EH (cell line): ENCODE measurements around the gene SAG.
A peak's percentile ranks its signal among the peaks of the same experiment; 100 is the strongest.

Experiments
- DNase-seq: peaks from one replicate; pipeline ENCODE4 v3.0.0-alpha.2; 2015; ENCODE audit warnings: low read depth

The SAG gene

DNA sequence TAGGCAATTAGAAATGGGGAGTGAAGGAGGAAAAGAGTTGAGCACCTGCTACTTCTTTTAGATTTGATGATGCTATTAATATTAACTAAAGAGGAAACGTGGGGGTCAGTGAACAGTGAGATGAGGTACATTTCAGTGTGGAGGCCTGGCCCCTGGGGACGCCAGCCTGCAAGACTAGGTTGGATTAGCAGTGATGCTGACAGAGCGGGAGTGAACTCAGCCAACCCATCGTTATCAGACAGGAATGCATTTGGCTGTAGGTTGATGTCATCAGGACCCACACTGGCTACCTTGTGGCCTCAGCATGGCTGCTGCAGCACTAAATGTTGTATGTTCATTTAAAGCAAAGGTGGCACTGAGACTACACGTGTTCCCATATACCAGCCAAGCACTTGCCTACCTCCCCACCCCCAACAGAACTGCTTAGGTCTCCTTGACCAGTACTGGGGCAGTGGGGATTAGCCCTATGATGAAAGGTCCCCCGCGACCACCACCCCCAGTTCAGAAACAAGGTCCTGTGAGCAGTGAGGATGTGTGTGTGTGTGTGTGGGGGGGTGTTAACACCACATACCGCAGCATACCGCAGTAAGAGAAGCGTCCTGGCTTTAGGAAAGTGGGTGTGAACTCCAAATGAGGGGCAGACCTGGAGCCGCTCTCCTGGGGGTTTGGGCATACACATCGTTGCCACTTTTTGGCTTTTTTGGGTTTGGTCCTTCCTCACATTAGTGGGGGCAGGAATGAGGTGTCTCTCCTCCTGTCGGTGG, 72.7 kb downstream of the SAG start:
- no peak for DNase-seq

DNA sequence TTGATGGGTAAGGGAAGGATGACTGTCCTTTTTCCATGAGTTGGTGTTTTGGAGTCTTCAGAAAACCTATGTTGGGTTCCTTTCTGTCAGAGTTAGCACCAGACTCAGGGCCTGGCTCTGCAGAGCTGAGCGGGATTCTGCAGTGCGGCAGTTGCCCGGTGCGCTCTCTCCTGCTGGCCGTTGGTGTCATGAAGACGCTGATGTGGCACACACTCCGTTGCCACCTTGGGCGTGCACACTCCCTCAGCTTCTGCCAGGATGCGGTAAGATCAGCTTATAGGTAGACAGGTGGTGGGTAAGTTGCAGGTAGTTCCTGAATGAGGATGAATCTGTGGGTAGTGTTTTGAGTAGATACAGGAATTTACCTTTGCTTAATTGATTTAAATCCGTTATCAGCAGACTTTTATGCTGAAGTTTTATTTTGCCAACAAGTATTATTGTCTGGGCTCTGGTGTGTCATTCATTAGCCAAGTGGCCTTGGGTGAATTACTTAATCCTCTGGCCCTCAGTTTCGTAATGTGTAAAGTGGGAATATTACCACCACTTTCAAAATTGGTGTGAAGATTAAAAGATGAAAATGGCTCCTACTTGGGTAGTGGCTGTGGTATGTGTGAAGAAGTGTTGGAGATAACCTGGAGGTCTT, 73.5 kb downstream of the SAG start:
- DNase-seq = no peak

DNA sequence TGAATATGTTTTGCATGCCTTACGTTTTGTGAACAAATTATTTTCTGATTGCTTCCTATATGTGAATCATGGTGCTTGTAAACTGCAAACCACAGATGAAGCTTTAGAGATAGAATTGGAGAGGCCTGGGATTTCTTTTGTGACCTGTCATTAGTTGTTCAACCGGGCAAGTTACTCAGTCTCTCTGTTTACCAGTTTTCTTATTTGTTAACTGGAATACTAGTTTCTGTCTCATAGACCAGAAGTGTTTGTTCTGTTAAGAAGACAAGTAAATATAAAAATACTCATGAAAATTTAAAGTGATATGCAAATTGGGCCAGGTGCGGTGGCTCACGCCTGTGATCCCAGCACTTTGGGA, 74.0 kb downstream of the SAG start:
- DNase-seq = peak; percentile 20

DNA sequence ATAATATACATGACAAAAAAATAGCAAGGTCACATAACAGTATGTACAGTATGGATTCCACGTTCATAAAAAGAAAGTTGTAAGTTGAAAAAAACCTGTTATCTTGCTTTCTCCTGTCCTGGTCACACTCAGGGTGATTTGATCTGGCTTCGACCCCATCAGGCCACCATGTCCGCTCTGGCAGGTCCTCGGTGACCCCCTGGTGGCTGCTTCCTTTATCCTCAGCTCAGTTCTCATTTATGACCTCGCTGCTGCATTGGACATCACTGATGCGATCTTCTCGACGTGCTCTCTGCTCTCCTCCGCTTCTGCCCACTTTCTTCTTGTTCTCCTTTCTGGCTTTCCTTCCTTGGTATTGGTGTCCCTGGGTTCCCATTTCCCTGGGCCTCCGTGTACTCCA, 76.4 kb downstream of the SAG start:
- DNase-seq = no peak

DNA sequence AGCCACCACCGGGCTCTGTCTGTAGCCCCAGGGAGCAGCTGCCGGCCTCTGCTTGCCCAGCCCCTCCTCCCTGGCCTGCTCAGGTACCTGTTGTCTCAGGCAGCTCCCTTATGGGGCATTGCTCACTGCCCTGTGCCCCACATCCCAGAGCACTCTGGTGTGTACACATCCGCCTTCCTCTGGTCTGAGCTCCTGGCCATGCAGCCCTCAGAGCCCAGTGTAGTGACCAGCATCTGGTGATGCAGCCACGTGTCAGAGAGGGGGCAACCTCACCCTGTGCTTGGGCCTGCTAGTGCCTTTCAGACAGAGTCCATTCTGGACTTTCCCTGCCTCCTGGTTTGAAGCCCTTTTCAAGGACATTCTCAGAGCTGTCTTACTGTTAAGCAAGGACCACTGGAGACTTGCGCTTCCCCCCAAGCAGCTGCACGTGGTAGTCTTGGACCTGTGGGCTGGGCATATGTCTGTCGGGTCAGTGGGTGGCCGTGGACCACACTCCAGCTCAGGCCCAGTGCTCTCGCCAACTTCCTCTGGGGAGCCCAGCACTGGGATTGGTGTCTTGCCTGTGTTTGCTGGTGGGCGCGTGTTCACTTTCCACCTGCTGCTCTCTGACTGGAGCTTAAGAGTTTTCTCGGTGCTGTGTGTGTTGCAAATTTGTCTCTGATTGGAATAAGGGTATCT, 77.3 kb downstream of the SAG start:
- DNase-seq = no peak

DNA sequence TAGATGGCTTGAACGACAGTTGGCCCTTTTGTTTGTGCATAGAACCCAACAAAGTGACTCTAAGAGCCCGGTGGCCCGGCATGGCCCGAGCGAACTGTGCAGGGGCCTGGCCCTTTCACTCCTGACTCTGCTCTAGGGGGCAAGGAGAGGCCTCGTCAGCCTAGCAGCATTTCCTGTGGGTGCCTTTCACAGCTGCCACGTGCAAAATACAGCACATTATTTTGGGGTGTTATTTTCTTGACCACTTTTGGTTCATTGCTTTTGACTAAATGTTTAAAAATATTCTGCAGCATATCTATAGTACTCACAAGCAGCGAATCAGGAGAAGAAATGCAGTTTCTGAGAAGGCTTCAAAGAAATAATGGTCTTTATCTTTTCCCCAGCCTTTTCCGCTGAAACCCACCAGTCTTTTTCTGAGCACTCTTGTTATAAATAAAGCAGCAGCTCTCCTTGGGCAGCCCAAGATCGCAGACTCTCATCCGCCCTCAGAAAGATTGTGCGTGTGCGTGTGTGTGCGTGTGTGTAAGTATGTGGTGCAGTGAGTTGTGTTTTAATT, 78.0 kb downstream of the SAG start:
- no peak for DNase-seq

DNA sequence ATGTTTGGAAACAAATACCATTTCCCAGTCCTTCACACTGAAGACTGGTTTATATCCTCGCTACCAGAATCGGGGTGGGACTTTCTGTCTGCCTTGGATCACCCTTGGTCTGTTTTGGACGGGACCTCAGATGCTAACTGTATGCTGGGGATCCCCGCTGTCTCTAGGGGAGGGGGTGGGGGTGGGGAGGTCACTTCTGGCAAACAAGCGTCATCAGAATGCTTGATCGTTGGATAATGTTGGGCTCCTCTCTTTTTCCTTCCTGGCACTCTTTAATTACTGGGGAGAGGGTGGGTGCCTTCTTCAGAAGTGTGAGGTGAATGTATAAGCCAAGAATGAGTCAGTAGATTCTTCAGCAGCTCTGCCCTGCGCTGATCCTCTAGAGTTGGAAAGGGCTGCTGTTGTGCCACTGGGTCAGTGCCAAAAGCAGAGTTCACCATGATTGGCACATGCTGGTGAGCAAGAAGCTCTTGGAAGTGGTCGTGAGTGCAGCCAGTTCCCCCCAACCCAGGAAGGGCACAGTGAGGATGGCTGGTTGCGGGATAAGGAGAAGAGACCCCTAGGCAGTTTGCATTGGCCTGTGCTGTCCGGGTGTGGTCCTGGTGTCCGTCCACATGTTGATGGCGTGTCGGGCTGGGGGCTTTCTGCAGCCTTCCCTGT, 78.9 kb downstream of the SAG start:
- peak; percentile 74 for DNase-seq

DNA sequence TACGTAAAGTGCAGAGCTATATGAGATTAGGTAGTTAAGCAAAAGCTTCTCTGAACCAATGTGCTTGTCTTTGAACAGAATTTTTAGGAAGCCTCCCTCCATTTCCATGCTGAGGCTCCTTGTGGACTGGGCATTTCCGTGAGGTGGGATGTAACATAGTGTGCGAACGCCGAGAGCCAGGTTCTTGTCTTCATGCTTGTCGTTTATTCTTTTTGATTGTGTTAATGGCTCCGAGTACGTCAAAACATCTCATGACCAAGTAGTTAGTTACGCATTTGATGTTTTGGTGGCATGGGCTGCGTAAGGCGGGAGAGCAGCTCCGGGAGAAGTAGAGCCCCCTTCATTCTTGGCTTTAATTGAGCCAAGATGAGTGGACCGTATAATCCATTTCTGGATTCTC, 79.6 kb downstream of the SAG start:
- DNase-seq = no peak

DNA sequence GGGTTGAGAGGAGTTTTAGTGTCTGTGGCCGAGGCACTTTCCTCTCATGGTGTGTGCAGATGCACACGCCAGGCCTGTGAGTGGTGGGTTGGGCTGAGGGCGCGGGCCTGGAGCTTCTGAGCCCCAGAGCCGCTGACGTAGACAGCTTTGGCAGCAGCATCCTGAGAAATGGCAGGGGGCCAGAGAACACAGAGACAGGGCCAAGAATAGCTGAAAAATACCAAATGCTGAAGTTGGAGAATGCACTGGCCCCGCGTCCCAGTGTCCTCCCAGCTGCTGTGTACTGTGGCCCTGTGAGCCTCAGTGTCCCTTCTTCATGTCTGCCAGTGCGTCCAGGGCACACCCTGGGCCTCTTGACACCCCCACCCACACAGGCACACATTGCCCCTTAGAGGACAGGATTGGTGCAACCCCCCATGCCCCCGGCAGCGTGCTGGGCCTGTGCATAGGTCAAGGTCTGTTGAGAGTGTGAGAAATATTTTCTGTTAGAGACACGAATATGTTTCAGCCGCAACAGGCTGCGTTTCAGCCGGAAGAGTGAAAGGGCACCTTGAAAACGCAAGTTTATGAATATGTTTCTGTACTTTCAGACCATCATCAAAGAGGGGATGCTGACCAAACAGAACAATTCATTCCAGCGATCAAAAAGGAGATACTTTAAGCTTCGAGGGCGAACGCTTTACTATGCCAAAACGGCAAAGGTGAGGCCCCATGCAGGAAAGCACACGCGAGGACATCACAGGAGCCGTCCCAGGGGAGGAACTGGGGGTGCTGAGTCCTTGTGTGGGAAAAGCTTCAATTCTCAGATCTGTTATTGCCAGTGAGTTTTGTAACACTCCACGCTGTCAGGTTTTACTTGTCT, 80.3 kb downstream of the SAG start:
- DNase-seq = peak; percentile 97

DNA sequence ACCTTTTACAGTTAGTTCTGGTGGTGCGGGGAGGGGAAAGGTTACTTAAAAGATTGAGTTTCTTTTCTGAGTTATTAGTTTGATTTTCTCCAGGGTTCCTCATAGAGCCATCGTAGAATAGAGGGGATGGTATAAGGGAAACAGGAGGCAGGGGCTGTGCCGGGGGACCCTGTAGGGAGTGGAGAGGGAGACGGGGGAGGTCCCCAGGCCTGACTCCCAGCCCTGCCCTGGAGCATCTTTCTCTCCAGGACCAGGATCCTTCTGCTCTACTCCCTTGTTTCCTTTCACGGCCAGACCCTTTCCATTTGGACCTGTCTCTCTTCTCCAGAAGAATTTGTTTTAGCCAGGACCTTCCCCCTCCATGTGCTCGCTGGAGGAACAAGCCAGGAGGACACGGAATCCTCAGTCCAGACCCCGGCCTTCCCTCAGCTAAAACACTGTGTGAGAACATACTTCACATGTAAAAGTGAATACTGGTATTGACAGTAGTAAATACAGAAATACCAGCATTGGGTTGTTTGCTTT, 82.0 kb downstream of the SAG start:
- DNase-seq = no peak

DNA sequence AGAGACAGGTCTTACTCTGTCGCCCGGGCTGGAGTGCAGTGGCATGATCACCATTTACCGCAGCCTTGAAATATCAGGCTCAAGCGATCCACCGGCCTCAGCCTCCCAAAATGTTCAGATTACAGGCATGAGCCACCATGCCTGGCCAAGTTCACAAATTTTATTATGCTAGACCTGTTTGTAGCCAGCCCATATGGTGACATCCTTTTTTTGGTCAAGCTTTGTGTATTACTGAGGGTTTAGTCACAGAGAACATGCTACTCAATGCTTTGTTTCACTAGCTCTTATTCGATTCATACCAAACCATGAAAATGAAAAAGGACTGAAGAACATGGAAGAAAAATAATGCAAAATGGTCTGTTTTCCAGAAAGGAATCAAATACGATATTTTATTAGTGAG, 88.1 kb downstream of the SAG start:
- no peak for DNase-seq
